ENCODE measurements around the gene ADAP1.

GRCh38 chr7:927031-927671 is 27.3 kb downstream of the ADAP1 start:
- TF ChIP-seq GATA2 (IDR thresholded peaks at IDR 0.05; ENCODE audit: low read depth, low read length) (no peak), GATA3 (IDR thresholded peaks at IDR 0.05; ENCODE audit: low read depth, low read length) (no peak)

All from SH-SY5Y (cell line).